AG04449 (cell line): ENCODE data around the gene DHX38.

Experiments used
- CTCF ChIA-PET: fragments of 350-600 bp; formaldehyde crosslinking; extraction: SDS; loops from one replicate; lab custom pipeline; 2021; ENCODE audit warnings: antibody characterized with exemption; lab: Yijun Ruan, JAX
- POLR2A ChIA-PET: fragments of 400-600, 350-600 bp; formaldehyde crosslinking; extraction: SDS; loops from one replicate; lab custom pipeline; 2020; ENCODE audit warnings: antibody characterized with exemption, inconsistent platforms; lab: Yijun Ruan, JAX
- DNase-seq: peaks from one replicate; pipeline ENCODE4 v3.0.0-alpha.2; 2010; ENCODE audit warnings: low read depth, low spot score
- H3K4me3 ChIP-seq: 2 replicates; pipeline ENCODE4 v1.5.1; 2011; ENCODE audit warnings: low read depth, mild to moderate bottlenecking, control low read depth, low read length
- TF ChIP-seq, protein P1 (sequence below): IDR thresholded peaks from one replicate; pipeline ENCODE4 v1.5.1; 2011; ENCODE audit warnings: mild to moderate bottlenecking, moderate library complexity, low read length, control low read depth, inconsistent platforms; ENCODE audit not compliant: insufficient read depth; ENCODE audit errors: missing control alignments

Gene DHX38

DNA sequence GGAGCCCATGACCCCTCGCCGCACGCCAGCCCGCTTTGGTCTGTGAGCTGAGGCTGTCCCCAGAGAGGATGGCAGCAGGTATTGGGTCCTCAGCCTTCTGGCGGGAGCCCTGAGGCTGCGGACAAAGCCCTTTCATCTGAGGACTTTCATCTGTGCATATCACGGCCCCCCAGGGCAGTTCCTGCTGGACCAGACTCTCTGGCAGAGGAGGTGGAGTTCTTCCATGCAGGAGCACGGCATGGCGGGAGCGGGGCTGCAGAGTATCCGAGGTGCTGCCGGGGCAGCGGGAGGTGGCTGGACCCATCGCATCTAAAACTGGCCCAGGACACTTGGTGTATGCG is 18.8 kb downstream of the DHX38 start:
- ChIA-PET POLR2A (no interaction called here), CTCF (interaction anchor here (2.5 kb wide), 1 partner anchor 13 kb away, joined by 6 read pairs; no protein-coding TSS in a partner anchor)
- DNase-seq: no peak
- no peak overlapping the region for H3K4me3 ChIP-seq
- TF ChIP-seq, protein P1, sequence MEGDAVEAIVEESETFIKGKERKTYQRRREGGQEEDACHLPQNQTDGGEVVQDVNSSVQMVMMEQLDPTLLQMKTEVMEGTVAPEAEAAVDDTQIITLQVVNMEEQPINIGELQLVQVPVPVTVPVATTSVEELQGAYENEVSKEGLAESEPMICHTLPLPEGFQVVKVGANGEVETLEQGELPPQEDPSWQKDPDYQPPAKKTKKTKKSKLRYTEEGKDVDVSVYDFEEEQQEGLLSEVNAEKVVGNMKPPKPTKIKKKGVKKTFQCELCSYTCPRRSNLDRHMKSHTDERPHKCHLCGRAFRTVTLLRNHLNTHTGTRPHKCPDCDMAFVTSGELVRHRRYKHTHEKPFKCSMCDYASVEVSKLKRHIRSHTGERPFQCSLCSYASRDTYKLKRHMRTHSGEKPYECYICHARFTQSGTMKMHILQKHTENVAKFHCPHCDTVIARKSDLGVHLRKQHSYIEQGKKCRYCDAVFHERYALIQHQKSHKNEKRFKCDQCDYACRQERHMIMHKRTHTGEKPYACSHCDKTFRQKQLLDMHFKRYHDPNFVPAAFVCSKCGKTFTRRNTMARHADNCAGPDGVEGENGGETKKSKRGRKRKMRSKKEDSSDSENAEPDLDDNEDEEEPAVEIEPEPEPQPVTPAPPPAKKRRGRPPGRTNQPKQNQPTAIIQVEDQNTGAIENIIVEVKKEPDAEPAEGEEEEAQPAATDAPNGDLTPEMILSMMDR: no peak

DNA sequence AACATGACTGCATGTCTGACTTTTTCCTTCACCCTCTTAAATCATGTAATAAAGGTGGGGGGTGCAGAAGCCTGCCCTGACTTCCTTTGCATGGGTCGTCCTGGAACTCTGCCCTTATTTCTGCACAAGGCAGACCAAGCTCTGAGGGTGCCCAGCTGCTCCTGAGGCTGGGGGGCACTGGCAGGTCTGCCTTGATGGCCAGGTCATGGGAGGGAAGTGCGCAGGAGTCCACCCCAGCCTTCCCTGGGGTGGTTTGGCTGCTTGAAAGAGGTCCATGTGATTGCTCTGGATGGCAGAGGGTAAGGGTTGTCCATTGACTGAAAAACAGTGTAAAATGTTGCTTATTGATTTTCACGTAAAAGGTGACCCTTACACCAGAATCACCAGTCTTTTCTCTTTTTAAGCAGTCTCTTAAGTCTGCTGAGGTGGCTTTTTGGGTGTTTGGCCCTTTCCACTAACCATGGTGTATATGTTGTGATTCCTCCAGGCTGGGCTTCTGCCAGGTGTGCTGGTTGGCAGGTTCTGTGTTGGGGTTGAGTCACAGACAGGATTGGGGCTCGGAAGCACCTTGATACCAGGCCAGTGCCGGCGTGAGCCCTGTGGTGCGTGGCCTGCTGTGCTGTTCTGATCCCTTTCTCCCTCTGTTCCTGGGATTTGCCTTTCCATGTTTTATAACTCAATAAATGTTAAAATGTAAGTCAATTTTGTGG is 19.4 kb downstream of the DHX38 start:
- no peak for DNase-seq
- ChIA-PET POLR2A (no interaction called here), CTCF (no interaction called here)
- TF ChIP-seq, protein P1: no peak
- no peak overlapping the region for H3K4me3 ChIP-seq

DNA sequence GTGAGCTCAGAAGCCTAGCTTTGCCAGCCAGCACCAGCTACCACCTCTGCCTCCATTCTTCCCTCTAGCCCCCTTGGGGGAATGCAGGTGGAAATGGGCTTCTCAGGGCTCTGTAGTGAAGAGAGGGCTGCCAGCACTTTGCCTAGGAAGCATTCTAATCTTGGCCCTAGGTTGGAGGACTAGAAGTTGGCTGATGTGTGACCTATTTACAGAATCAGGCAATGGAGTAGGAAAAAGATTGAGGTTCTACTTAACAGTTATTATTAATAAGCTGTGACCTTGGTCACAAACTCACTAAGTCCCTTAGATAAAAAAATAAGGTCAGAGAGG is 19.9 kb downstream of the DHX38 start:
- H3K4me3 ChIP-seq: no peak overlapping the region
- TF ChIP-seq, protein P1: no peak
- DNase-seq: no peak
- POLR2A ChIA-PET: no interaction called here
- CTCF ChIA-PET: no interaction called here

DNA sequence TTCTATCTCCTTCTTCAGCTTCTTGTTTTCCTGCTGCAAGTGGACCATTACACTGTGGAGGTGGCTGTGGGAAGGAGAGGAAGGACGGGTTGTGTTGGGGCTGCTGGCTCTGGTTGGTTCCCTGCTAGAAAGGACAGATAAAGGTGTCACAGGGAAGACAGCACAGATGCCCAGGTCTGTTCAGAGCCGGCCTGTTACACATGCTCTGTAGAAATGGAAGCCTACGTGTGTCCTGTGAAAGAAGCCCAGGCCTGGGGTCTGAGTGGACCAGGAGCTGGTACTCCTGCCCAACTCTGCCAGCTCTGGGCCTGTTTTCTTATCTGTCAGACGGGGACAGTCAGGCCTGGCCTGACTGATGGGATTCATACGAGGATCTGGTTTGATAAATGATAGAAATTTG is 26.4 kb downstream of the DHX38 start:
- POLR2A ChIA-PET: no interaction called here
- DNase-seq: no peak
- CTCF ChIA-PET: no interaction called here
- H3K4me3 ChIP-seq: no peak overlapping the region
- TF ChIP-seq, protein P1: no peak

DNA sequence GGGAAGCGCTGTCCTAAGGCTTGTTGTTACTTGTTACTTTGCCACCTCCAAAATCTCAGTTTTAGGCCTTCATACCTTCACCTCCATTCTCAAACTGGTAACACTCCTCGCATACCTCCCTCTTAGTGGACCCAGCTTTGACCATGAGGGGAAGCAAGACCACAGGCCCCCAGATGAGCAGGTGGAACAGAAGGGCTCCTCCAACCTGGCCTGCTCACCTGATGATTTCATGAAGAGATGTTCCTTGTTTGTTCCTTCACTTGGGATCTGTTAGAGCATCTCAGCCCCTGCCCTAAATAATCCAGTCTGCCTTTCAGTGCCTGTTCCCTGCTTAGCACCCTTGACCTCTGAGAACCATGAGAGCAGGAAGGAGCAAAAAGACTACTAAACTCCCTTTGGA is 28.7 kb downstream of the DHX38 start:
- TF ChIP-seq, protein P1: no peak
- DNase-seq: no peak
- H3K4me3 ChIP-seq: no peak overlapping the region
- POLR2A ChIA-PET: no interaction called here
- CTCF ChIA-PET: interaction anchor here (3.0 to 4.4 kb wide), 2 partner anchors 344 to 1834 kb away, joined by 11 to 56 read pairs; no protein-coding TSS in a partner anchor

DNA sequence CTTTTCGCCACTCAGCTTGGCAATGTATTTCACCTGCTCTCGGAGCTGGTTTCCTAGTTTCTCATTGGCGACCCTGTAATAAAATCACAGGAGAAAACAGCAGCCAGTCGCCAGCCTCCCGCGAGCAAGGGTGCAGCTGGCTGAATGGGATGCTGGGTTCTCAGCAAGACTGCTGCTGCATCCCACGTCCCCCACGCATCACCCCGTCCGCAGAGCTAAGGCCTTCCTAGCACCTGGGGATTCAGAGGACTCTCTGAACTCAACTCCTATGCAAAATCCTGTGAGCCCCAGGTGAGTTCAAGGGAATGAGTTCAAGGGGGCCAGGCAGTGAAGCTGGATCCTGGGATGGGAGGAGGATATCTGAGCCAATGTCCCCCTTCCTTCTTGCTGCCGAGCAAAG is 29.3 kb downstream of the DHX38 start:
- POLR2A ChIA-PET: no interaction called here
- TF ChIP-seq, protein P1: no peak
- CTCF ChIA-PET: interaction anchor here (3.0 to 4.4 kb wide), 2 partner anchors 344 to 1833 kb away, joined by 11 to 56 read pairs; no protein-coding TSS in a partner anchor
- H3K4me3 ChIP-seq: no peak overlapping the region
- no peak for DNase-seq
